ENCODE data around the gene ANTXR2. TPM values are rescaled to one million over a fixed set of nuclear protein-coding genes. Genes with fewer than 3 reads are reported as not detected.
A peak's percentile ranks its signal among the peaks of the same experiment; 100 is the strongest.
"Not testable (repeated sequence)": the region's sequence is repeated elsewhere in the genome, so short reads cannot be mapped to it uniquely, and the experiment has no call there.

The ANTXR2 gene
- 100 to 1,000 TPM; 111 to 164 TPM for total RNA-seq
- long read RNA-seq, donor 1, full-length matches to known transcripts = 43 of 59 reads
- long read RNA-seq, donor 1, partial matches to known transcripts = 8 of 59 reads
- long read RNA-seq, donor 1, other reads (novel, unspliced or antisense) = 8 of 59 reads
- long read RNA-seq, donor 2, full-length matches to known transcripts = 65 of 111 reads
- long read RNA-seq, donor 2, partial matches to known transcripts = 14 of 111 reads
- long read RNA-seq, donor 2, other reads (novel, unspliced or antisense) = 32 of 111 reads

- peak; percentile 98 for DNase-seq (ENCODE audit: low spot score)
- intact Hi-C loops (cut with DNase I) = loop anchor here in 1 of 2 donors (10.0 kb wide), 1 partner anchor 112 kb away; no protein-coding TSS in a partner anchor
Measured at GRCh38 chr4:80072744-80073472, at the start of gene ANTXR2. Gene ANTXR2, minus strand, starts transcription at chr4:80073229. Its CDS starts 669 bp downstream, at chr4:80072560.

- intact Hi-C loops (cut with DNase I); DNase-seq (ENCODE audit: low spot score): not testable (repeated sequence)
Measured at GRCh38 chr4:80121815-80122214, 48.8 kb upstream of the ANTXR2 start.

DNA sequence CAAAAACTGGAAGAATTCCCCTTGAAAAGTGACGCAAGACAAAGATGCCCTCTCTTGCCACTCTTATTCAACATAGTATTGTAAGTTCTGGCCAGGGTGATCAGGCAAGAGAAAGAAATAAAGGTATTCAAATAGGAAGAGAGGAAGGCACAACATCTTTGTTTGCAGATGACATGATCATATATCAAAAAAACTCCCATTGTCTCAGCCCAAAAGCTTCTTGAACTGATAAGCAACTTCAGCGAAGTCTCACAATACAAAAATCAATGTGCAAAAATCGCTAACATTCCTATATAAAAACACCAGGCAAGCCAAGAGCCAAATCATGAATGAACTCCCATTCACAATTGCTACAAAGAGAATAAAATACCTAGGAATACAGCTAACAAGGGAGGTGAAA is 46.6 kb upstream of the ANTXR2 start:
- intact Hi-C loops (cut with DNase I); DNase-seq (ENCODE audit: low spot score): not testable (repeated sequence)

DNA sequence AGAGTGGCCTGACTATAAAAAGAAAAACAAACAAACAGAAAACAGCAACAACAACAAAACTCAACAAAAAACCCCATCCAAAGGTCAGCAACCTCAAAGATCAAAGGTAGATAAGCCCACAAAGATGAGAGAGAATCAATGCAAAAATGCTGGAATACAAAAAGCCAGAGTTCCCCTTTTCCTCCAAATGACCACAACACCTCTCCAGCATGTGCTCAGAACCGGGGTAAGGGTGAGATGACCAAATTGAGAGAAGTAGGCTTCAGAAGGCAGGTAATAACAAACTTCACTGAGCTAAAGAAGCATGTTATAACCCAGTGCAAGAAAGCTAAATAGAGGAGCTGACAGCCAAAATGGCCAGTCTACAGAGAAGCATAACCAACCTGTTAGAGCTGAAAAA is 43.5 kb upstream of the ANTXR2 start:
- intact Hi-C loops (cut with DNase I) = no loop called here
- no peak for DNase-seq (ENCODE audit: low spot score)

DNA sequence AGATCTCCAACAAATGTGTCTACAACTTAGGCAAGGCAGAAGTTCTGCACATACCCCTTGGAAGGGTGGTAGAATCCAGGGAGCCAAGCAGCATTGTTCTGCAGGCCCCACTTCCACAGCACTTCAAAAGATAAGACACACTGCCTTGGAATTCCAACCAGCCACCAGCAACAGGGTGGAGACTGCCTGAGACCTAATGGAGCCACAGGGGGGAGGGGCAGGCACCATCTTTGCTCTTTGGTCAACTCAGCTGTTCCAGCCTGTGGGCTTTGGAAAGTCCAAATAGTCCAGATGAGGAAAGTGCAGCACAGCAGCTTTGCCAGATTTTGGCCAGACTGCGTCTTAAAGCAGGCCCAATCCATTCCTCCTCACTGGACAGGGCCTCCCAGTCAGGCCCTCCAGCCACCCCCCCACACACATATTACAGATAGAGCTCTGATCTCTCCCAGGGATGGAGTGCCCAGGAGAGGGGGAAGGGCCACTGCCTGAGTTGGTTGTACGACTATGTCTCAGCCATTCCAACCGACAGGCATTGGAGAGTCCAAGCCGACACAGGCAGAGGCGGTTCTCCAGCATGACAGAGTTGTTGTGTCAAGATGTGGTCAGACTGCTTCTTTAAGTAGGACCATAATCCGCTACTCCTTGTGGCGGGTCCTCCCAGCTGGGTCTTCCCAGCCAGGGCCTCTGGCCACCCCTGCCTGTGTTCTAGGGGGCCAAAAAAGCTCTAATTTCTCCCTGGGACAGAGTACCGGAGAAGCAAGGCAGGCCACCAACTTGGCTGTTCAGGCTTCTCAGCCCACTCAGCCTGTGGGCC is 42.5 kb upstream of the ANTXR2 start:
- DNase-seq (ENCODE audit: low spot score) = no peak
- intact Hi-C loops (cut with DNase I) = no loop called here

GRCh38 chr4:80114732-80115265 is 41.8 kb upstream of the ANTXR2 start:
- intact Hi-C loops (cut with DNase I) = no loop called here
- no peak for DNase-seq (ENCODE audit: low spot score)

GRCh38 chr4:80113615-80114014 is 40.6 kb upstream of the ANTXR2 start:
- intact Hi-C loops (cut with DNase I) = no loop called here
- no peak for DNase-seq (ENCODE audit: low spot score)

GRCh38 chr4:80112236-80112635 is 39.2 kb upstream of the ANTXR2 start:
- no peak for DNase-seq (ENCODE audit: low spot score)
- intact Hi-C loops (cut with DNase I) = no loop called here

DNA sequence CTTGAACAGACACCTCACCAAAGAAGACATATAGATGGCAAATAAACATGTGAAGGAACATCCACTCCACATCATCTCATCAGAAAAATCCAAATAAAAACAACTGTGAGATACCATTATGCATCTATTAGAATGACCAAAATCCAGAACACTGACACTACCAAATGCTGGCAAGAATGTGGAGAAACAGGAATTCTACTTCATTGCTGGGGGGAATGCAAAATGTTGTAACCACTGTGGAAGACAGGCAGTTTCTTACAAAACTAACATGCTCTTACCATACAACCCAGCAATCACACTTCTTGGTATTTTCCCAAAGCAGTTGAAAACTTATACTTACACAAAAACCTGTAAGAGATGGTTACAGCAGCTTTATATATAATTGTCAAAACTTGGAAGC is 38.2 kb upstream of the ANTXR2 start:
- no peak for DNase-seq (ENCODE audit: low spot score)
- intact Hi-C loops (cut with DNase I) = no loop called here

DNA sequence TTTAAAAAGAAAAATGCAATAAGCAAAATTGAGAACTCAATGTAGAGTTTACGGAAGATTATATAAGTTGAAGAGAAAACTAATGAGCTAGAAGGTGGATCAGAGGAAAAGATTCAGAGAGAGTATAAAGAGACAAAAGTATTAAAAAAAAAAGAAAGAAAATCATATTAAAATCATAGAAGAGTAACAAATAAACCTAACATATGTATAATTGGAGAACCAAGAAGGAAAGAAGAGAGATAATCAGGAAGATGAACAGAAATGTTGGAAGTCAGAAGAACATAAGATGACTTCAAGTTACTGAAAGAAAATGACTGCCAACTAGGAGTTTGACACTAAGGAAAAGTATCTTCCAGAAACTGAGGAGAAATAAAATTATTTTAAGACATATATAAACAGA is 34.3 kb upstream of the ANTXR2 start:
- DNase-seq (ENCODE audit: low spot score) = no peak
- intact Hi-C loops (cut with DNase I) = no loop called here

GRCh38 chr4:80104927-80105326 is 31.9 kb upstream of the ANTXR2 start:
- no peak for DNase-seq (ENCODE audit: low spot score)
- intact Hi-C loops (cut with DNase I) = no loop called here

DNA sequence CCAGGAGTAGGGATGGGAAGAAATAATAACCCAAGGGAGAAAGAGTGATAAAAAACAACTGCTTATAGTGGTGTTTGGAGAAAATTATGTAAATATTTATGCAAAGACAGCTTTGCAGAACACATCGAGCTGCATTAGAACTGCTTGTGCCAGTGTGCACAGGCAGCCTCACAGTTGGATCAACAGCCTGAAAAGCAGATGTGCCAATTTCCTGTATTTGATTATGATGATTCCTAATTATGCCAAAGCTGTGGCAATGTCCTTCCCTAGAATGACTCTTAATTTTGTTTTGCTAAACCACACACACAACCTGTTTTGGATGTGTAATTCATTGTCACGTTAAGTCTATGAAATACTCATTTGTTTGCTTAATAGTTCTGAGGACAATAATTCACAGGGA is 30.6 kb upstream of the ANTXR2 start:
- intact Hi-C loops (cut with DNase I) = no loop called here

GRCh38 chr4:80101792-80102116 is 28.7 kb upstream of the ANTXR2 start:
- no peak for DNase-seq (ENCODE audit: low spot score)
- intact Hi-C loops (cut with DNase I) = no loop called here

More for the DNA sequence above, 30.6 kb upstream of the ANTXR2 start:
- no peak for DNase-seq (ENCODE audit: low spot score)

DNA sequence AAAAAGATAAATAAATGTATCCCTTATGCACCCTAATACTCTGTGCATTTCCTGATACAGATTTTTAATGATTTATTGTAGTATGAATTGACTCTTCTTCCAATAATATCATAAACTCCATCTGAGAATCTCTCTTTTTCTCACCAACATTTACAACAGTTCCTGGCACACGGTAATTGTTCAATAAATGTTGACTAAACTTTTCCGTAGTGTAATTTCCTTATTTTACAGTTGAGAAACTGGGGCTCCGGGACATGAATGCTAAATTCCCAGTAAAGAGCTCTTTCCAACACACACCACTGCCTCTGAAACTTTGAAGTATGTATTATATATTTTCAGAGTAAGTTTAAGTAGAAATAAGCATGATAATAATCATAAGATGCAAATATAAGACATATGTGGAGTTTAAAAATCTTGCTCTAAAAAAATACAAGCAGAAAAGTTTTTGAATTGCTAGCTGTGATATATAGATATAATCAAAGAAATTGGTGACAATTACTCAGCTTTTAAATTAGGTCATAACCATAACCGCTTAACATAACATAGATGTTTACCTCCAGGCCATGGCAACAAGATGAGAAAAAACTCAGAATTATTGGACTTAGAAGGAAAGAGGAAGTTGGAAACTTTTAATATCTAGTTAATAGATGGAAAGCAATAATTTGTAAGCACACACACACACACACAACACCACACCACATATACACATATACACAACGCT is 28.2 kb upstream of the ANTXR2 start:
- DNase-seq (ENCODE audit: low spot score) = no peak
- intact Hi-C loops (cut with DNase I) = no loop called here

DNA sequence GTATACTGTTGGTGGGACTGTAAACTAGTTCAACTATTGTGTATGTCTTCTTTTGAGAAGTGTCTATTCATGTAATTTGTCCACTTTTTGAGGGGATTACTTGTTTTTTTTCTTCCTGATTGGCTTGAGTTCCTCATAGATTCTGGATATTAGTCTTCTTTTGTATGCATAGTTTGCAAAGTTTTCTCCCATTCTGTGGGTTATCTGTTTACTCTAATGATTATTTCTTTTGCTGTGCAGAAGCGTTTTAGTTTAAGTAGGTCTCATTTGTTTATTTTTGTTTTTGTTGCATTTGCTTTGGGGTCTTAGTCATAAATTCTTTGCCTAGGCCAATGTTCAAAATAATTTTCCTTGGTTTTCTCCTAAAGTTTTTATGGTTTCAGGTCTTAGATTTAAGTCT is 26.6 kb upstream of the ANTXR2 start:
- DNase-seq (ENCODE audit: low spot score) = no peak
- intact Hi-C loops (cut with DNase I) = no loop called here

GRCh38 chr4:80098635-80099034 is 25.6 kb upstream of the ANTXR2 start:
- intact Hi-C loops (cut with DNase I) = no loop called here
- no peak for DNase-seq (ENCODE audit: low spot score)

GRCh38 chr4:80097400-80098177 is 24.6 kb upstream of the ANTXR2 start:
- DNase-seq (ENCODE audit: low spot score) = no peak
- intact Hi-C loops (cut with DNase I) = no loop called here

GRCh38 chr4:80096175-80096850 is 23.3 kb upstream of the ANTXR2 start:
- intact Hi-C loops (cut with DNase I) = no loop called here
- no peak for DNase-seq (ENCODE audit: low spot score)

All from posterior vena cava (tissue), 2 donors.